D721Med (cell line): ENCODE results near the gene CDH26.
"Not testable (repeated sequence)": the region's sequence is repeated elsewhere in the genome, so short reads cannot be mapped to it uniquely, and the experiment has no call there.

ENCODE experiments used
- DNase-seq: peaks from one replicate; pipeline ENCODE4 v3.0.0; 2011; ENCODE audit warnings: low spot score; ENCODE audit not compliant: insufficient read length
- FAIRE-seq: peaks from 2 replicates; lab custom pipeline; 2011; peaks lifted over from hg19 to GRCh38; lab: Jason Lieb, UNC
- TF ChIP-seq, protein P1 (sequence below): IDR thresholded peaks from 2 replicates; pipeline ENCODE4 v1.5.1; 2012; ENCODE audit warnings: mild to moderate bottlenecking, control low read depth; ENCODE audit not compliant: insufficient read depth; ENCODE audit errors: missing control alignments

CDH26 gene

DNA sequence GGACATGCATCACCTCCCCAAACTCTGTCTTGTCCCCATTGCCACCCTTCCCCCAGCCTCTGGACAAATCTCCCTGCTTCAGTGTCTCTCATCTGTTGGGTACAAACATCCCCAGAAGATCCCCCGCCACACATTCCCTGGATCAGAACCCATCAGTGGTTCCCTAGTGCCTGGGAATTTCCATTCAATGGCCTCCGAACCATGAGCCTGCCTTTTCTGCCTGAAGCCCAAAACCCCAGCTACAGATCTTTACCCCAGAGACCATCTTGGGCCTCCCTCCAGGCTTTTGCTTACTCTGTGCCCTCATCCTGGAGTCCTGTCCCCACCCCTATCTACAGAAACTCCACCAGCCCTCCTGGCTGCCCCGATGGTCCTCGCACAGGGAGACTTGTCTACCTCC, 78.1 kb downstream of the CDH26 start:
- FAIRE-seq: no peak
- TF ChIP-seq, protein P1, sequence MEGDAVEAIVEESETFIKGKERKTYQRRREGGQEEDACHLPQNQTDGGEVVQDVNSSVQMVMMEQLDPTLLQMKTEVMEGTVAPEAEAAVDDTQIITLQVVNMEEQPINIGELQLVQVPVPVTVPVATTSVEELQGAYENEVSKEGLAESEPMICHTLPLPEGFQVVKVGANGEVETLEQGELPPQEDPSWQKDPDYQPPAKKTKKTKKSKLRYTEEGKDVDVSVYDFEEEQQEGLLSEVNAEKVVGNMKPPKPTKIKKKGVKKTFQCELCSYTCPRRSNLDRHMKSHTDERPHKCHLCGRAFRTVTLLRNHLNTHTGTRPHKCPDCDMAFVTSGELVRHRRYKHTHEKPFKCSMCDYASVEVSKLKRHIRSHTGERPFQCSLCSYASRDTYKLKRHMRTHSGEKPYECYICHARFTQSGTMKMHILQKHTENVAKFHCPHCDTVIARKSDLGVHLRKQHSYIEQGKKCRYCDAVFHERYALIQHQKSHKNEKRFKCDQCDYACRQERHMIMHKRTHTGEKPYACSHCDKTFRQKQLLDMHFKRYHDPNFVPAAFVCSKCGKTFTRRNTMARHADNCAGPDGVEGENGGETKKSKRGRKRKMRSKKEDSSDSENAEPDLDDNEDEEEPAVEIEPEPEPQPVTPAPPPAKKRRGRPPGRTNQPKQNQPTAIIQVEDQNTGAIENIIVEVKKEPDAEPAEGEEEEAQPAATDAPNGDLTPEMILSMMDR: no peak

GRCh38 chr20:60036746-60037499, 78.7 kb downstream of the CDH26 start:
- DNase-seq (no peak), FAIRE-seq (no peak)
- TF ChIP-seq, protein P1: no peak

More for the DNA sequence above, 78.1 kb downstream of the CDH26 start:
- DNase-seq: no peak

GRCh38 chr20:60038400-60039008, 80.3 kb downstream of the CDH26 start:
- TF ChIP-seq, protein P1: no peak
- no peak for DNase-seq
- FAIRE-seq: no peak

- TF ChIP-seq, protein P1: no peak
- FAIRE-seq (no peak), DNase-seq (no peak)
Measured at GRCh38 chr20:60039526-60039925, 81.3 kb downstream of the CDH26 start.

DNA sequence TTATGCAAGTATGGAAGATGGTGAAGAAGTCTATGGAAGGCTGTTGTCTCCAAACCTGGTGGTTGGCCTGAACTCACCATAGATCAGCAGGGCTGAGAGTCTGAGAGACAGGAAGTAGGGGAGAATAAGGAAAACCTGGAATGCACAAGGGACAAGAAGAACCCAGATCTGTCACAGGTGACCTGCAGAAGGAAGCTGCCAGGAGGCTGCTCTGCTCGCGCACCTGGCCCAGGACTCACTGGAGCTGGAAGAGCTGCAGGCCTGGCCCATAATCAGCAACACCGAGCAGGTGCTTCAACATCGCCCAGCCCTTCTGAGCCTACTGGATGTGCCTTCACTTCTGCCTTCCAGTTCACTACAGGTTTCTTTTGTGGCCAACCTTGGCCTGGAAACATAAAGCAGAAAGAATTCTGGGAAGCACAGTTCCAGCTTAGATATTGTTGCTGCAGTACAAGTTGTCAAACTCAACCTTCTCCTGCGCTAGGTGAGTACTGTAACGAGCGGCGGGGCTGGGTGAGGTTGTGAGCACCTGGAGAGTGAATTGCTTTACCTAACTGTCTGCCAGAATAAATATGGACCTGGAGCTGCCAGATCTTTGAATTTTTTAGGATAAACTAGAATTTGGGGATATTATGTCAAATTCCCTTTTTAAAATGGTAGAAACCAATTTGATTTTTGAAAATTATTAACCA, 82.4 kb downstream of the CDH26 start:
- FAIRE-seq (no peak), DNase-seq (no peak)
- TF ChIP-seq, protein P1: no peak

DNA sequence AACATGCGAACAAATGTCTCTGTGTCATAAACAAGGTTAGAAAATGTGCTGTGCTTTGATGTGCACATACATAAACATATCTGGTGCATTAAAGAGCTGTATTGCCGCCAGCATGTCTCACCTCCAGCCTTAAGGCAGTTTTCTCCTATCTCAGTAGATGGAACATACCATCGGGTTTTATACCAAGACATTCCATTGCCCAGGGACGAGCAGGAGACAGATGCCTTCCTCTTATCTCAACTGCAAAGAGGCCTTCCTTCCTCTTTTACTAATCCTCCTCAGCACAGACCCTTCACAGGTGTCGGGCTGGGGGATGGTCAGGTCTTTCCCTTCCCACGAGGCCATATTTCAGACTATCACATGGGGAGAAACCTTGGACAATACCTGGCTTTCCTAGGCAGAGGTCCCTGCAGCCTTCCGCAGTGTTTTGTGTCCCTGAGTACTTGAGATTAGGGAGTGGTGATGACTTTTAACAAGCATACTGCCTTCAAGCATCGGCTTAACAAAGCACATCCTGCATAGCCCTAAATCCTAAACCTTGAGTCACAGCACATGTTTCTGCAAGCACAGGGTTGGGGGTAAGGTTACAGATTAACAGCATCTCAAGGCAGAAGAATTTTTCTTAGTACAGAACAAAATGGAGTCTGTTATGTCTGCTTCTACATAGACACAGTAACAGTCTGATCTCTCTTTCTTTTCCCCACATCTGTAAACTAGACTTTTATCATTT, 83.4 kb downstream of the CDH26 start:
- not testable (repeated sequence) for DNase-seq, FAIRE-seq

GRCh38 chr20:60043435-60043834, 85.2 kb downstream of the CDH26 start:
- DNase-seq (no peak), FAIRE-seq (no peak)
- TF ChIP-seq, protein P1: no peak
